ENCODE data around the gene WRNIP1. TPM values are rescaled to one million over a fixed set of nuclear protein-coding genes. Genes with fewer than 3 reads are reported as not detected.

The WRNIP1 gene
- total RNA-seq, 1 donor from 2014 or later = 58.4 TPM

DNA sequence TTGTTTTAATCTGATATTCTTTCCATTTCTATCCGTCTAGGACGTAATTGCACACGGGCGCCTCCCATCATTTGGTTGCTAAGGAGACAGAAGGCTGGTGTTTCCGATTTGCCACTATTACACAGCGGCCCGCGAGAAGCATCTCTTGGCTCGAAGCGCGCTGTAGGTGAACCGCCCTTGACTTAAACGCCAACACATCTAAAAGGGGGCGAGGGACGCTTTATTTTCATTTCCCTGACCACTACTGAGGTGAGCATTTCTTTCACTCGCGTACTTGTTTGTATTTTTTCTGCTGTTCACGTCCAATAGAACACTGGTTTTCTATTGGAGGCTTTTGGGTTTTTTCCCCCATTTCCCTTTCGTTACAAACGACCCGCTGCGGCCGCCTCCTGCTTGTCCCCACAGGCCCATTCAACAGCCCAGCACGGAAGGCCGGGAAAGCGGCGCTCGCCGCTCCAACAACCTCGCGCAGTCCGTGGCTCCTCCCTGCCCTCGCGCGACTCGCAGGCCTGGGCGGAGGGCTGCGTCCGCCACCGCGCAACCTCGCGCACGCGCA is 505 bp upstream of the WRNIP1 start:
- Histone ChIP-seq H3K4me3 (ENCODE audit: low read depth, low read length) (peak overlapping the region; percentile 49), H3K27me3 (ENCODE audit: control insufficient read depth, insufficient read depth, low read length) (no peaks in the 10 kb centered on the region), H3K36me3 (ENCODE audit: control insufficient read depth, insufficient read depth, low read length) (no peaks in the 10 kb centered on the region)
- TF ChIP-seq, protein P1, sequence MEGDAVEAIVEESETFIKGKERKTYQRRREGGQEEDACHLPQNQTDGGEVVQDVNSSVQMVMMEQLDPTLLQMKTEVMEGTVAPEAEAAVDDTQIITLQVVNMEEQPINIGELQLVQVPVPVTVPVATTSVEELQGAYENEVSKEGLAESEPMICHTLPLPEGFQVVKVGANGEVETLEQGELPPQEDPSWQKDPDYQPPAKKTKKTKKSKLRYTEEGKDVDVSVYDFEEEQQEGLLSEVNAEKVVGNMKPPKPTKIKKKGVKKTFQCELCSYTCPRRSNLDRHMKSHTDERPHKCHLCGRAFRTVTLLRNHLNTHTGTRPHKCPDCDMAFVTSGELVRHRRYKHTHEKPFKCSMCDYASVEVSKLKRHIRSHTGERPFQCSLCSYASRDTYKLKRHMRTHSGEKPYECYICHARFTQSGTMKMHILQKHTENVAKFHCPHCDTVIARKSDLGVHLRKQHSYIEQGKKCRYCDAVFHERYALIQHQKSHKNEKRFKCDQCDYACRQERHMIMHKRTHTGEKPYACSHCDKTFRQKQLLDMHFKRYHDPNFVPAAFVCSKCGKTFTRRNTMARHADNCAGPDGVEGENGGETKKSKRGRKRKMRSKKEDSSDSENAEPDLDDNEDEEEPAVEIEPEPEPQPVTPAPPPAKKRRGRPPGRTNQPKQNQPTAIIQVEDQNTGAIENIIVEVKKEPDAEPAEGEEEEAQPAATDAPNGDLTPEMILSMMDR (IDR thresholded peaks at IDR 0.05; ENCODE audit: insufficient read depth, low read length, severe bottlenecking) = no peak
- FAIRE-seq = no peak
- DNase-seq (ENCODE audit: low read depth) = peak; percentile 63

DNA sequence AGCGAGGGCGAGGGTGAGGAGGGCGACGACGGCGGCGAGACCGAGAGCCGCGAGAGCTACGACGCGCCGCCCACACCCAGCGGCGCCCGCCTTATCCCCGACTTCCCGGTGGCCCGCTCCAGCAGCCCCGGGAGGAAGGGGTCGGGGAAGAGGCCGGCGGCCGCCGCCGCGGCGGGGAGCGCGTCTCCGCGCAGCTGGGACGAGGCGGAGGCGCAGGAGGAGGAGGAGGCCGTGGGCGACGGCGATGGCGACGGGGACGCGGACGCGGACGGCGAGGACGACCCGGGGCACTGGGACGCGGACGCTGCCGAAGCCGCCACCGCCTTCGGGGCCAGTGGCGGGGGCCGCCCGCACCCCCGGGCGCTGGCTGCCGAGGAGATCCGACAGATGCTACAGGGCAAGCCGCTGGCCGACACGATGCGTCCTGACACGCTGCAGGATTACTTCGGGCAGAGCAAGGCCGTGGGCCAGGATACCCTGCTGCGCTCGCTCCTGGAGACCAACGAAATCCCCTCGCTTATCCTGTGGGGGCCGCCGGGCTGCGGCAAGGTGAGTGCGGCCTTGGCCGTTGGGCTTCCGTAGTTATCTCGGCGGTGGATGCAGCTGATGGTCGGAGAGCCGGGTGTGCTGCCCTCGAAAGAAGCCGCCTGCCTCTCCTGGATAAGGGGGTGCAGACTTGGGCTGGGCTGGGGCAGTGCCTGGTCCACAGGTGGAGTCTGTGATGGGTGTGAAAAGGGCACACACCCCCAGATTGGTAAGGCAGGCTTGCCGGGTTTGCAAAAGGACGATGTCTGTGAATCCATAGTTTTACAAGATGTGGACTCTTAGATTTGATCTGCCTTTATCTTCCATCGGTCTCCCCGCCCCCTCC is 938 bp downstream of the WRNIP1 start:
- Histone ChIP-seq H3K4me3 (ENCODE audit: low read depth, low read length) (peak overlapping the region; percentile 89), H3K27me3 (ENCODE audit: control insufficient read depth, insufficient read depth, low read length) (no peaks in the 10 kb centered on the region), H3K36me3 (ENCODE audit: control insufficient read depth, insufficient read depth, low read length) (peaks cover 2% of the 10 kb centered on the region)
- DNase-seq (ENCODE audit: low read depth) (peak; percentile 15), FAIRE-seq (no peak)
- TF ChIP-seq, protein P1 (IDR thresholded peaks at IDR 0.05; ENCODE audit: insufficient read depth, low read length, severe bottlenecking) = no peak

DNA sequence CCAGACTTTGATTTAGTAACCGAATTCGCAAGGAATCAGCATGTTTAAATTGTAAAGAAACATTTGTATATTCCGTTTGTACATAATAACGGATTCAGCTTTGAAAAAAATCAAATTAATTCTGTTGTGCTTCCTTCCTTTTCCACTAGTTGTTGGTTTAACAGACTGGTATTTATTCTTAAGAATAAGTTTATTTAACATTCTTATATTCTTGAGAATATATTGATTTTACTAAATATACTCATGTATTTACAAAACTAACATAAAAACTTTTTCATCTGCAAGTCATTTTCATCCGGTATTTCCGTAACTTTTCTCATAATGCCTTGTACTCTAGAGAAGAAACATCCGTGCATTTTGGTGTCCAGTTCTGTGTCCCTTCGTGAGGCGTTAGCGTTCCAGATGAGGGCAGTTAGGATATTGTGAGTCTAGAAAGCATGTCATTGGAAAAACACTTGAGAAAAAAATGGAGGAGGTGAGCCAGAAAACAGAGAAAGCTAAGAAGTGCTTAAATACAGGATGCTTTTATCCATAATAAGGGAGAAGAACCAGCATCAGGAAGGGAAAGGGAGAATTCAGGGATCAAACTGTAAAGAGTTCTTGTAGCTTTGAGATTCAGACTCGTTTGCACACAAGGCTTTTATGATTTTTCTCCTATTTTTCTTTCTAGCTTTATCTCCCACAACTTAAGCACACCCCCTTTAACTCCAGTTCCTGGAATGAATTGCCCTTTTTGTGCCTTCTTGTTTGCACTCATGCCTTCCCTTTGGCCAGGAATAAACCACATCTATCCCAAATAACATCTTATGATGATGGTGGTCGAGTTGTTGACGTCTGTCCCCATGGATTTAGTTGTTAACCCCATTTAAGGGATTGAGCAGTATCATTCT is 1.8 kb downstream of the WRNIP1 start:
- DNase-seq (ENCODE audit: low read depth) = no peak
- TF ChIP-seq, protein P1 (IDR thresholded peaks at IDR 0.05; ENCODE audit: insufficient read depth, low read length, severe bottlenecking) = no peak
- H3K4me3 ChIP-seq (ENCODE audit: low read depth, low read length) = peak overlapping the region; percentile 89
- no peak for FAIRE-seq
- H3K27me3 ChIP-seq (ENCODE audit: control insufficient read depth, insufficient read depth, low read length) = no peaks in the 10 kb centered on the region
- peaks cover 2% of the 10 kb centered on the region for H3K36me3 ChIP-seq (ENCODE audit: control insufficient read depth, insufficient read depth, low read length)

DNA sequence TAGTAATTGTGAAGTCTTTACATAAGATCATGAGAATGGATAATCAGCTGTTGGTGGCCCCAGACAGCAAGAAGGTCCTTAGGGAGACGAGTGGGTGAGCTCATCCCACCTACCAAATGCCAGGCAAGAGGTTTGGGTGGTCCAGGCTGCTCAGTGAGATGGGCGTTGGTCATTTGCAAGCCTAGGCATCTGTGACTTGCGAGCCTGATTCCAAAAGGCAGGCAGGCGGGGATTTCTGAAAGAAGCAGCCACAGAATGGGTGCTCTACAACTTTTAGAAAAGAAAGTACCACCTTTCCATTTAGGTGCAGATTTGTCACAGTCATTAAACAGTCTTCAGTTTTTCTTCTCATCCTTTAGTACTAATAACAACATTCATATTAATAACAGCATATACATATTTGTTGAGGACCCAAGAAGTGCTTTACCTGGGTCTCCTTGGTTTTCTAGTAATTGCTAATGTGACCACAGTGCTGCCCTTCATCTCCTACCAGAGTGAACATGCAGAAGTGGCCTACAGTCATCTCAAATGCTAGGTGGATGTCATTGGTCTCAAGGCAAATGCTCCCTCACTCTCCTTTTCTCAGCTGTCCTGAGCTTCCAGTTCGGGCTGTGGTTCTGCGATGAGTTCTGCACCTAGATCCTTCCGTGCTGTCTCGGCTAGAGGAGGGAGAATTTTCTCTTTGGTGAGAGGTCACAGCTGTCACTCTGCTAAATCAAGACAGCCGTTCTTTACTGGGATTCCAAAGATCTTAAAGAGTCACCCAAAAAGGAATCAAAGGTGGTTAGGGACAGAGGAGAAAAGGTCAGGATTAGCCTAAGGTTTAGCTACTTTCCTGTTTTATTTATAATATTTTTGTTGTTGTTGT is 2.7 kb downstream of the WRNIP1 start:
- H3K36me3 ChIP-seq (ENCODE audit: control insufficient read depth, insufficient read depth, low read length) = peaks cover 2% of the 10 kb centered on the region
- TF ChIP-seq, protein P1 (IDR thresholded peaks at IDR 0.05; ENCODE audit: insufficient read depth, low read length, severe bottlenecking) = no peak
- H3K27me3 ChIP-seq (ENCODE audit: control insufficient read depth, insufficient read depth, low read length) = no peaks in the 10 kb centered on the region
- H3K4me3 ChIP-seq (ENCODE audit: low read depth, low read length) = peak overlapping the region; percentile 89
- FAIRE-seq (no peak), DNase-seq (ENCODE audit: low read depth) (no peak)

DNA sequence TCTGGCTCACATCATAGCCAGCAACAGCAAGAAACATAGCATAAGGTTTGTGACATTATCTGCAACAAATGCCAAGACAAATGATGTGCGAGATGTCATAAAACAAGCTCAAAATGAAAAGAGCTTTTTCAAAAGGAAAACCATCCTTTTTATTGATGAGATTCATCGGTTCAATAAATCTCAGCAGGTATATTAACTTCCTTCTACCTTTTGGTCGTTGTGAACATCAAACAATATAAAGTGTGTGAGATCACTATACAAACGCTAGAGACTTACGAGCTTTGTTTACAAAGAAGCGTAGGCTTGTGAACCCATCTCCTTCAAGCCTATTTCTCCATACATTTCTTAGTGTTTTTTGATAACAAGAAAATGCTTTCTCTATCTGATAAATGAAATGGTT is 3.5 kb downstream of the WRNIP1 start:
- no peak for DNase-seq (ENCODE audit: low read depth)
- Histone ChIP-seq H3K36me3 (ENCODE audit: control insufficient read depth, insufficient read depth, low read length) (peaks cover 2% of the 10 kb centered on the region), H3K4me3 (ENCODE audit: low read depth, low read length) (no peak overlapping the region), H3K27me3 (ENCODE audit: control insufficient read depth, insufficient read depth, low read length) (no peaks in the 10 kb centered on the region)
- TF ChIP-seq, protein P1 (IDR thresholded peaks at IDR 0.05; ENCODE audit: insufficient read depth, low read length, severe bottlenecking) = no peak
- no peak for FAIRE-seq
